C1 segment of cervical spinal cord (tissue), 14 donors: ENCODE measurements around the gene COX7A2.

Experiments
- DNase-seq, 14 donors: peaks; one replicate each; lab custom pipeline; 2025; lab: John Stamatoyannopoulos, UW

COX7A2 gene

GRCh38 chr6:75268121-75268987 is 24.8 kb upstream of the COX7A2 start:
- no peak for DNase-seq

GRCh38 chr6:75267461-75267860 is 23.9 kb upstream of the COX7A2 start:
- DNase-seq: no peak

- no peak for DNase-seq
These were observed 23.2 kb upstream of the COX7A2 start for GRCh38 chr6:75266716-75267291.

- DNase-seq: no peak
These were observed 19.8 kb upstream of the COX7A2 start for GRCh38 chr6:75263401-75263750.

- no peak for DNase-seq
These were observed 19.3 kb upstream of the COX7A2 start for GRCh38 chr6:75262716-75263400.

GRCh38 chr6:75261299-75261698 is 17.7 kb upstream of the COX7A2 start:
- DNase-seq: no peak

GRCh38 chr6:75257343-75258087 is 13.9 kb upstream of the COX7A2 start:
- DNase-seq: no peak

- DNase-seq: no peak
These were observed 7.0 kb upstream of the COX7A2 start for GRCh38 chr6:75250552-75250951.

- DNase-seq: no peak
These were observed 6.2 kb upstream of the COX7A2 start for GRCh38 chr6:75249837-75250236.

- no peak for DNase-seq
These were observed 2.8 kb upstream of the COX7A2 start for GRCh38 chr6:75246386-75246785.

GRCh38 chr6:75244063-75244584 is 523 bp upstream of the COX7A2 start:
- DNase-seq: peak in 4 of 14 donors; percentile 19 to 70 (median 56)

- no peak for DNase-seq
These were observed 7.0 kb downstream of the COX7A2 start for GRCh38 chr6:75236630-75237029.

- no peak for DNase-seq
These were observed 8.3 kb downstream of the COX7A2 start for GRCh38 chr6:75235271-75235670.

GRCh38 chr6:75234126-75234865 is 9.3 kb downstream of the COX7A2 start:
- peak in 3 of 14 donors; percentile 8 to 68 (median 9) for DNase-seq

- DNase-seq: no peak
These were observed 10.4 kb downstream of the COX7A2 start for GRCh38 chr6:75233092-75233615.

- peak in 1 of 14 donors; percentile 4 for DNase-seq
These were observed 12.9 kb downstream of the COX7A2 start for GRCh38 chr6:75230484-75231325.

GRCh38 chr6:75224303-75224926 is 19.2 kb downstream of the COX7A2 start:
- DNase-seq: no peak

GRCh38 chr6:75223428-75223827 is 20.2 kb downstream of the COX7A2 start:
- DNase-seq: no peak

- no peak for DNase-seq
These were observed 21.3 kb downstream of the COX7A2 start for GRCh38 chr6:75222261-75222660.
